Gastroesophageal sphincter (tissue), 3 donors: Measurements from ENCODE around the gene EIF4B.

Experiments
- CTCF ChIP-seq, 4 experiments: fragments of 200-600 bp in 2 of 4; fragments of 450-650 bp in 2 of 4; sonication (generic) in 1 of 4; IDR thresholded peaks; one replicate each; pipeline ENCODE4 v1.5.1; 2017 to 2019; ENCODE audit warnings: antibody characterized with exemption in 4 of 4, mild to moderate bottlenecking in 2 of 4, moderate library complexity in 2 of 4
- EP300 ChIP-seq: sonication (generic); formaldehyde crosslinking; IDR thresholded peaks from one replicate; pipeline ENCODE4 v1.6.1; 2017; ENCODE audit warnings: antibody characterized with exemption, mild to moderate bottlenecking
- POLR2A ChIP-seq, 2 donors: fragments of 450-650 bp; IDR thresholded peaks; one replicate each; pipeline ENCODE4 v1.6.1; 2017; ENCODE audit warnings: antibody characterized with exemption in 2 of 2, mild to moderate bottlenecking in 2 of 2, moderate library complexity in 1 of 2
- POLR2AphosphoS5 ChIP-seq: sonication (generic); formaldehyde crosslinking; IDR thresholded peaks from one replicate; pipeline ENCODE4 v1.6.1; 2017; ENCODE audit warnings: antibody characterized with exemption

GRCh38 chr12:53031616-53032015 lies 25.4 kb downstream of the EIF4B start:
- TF ChIP-seq POLR2A (IDR thresholded peaks at IDR 0.05): no peak
- TF ChIP-seq CTCF (IDR thresholded peaks at IDR 0.05): no peak
- no peak for TF ChIP-seq POLR2AphosphoS5
- no peak for TF ChIP-seq EP300
